ENCODE measurements around the gene RHOB.

GRCh38 chr2:20439503-20439902, 7.4 kb upstream of the RHOB start:
- TF ChIP-seq POLR2A (IDR thresholded peaks at IDR 0.05; ENCODE audit: low read length) (no peak), GATA1 (IDR thresholded peaks at IDR 0.05; ENCODE audit: low read depth, low read length) (no peak)
